ENCODE measurements around the gene NHS.

NHS gene

GRCh38 chrX:17585006-17585405 lies 210.0 kb downstream of the NHS start:
- Mint-ChIP-seq H3K27me3 (peaks cover 9 to 13% of the 10 kb centered on the region in 2 donors), H3K9me3 (no peaks in the 10 kb centered on the region)

GRCh38 chrX:17587366-17587765 lies 212.4 kb downstream of the NHS start:
- ATAC-seq (replicated peaks), result no peak

More at GRCh38 chrX:17585006-17585405, 210.0 kb downstream of the NHS start:
- no peak overlapping the region for H3K4me3 Mint-ChIP-seq
- no peaks in the 10 kb centered on the region for H3K4me1 Mint-ChIP-seq (ENCODE audit: low read depth in 2 of 2)
- DNase-seq (no peak), ATAC-seq (replicated peaks) (no peak)
- H3K27ac Mint-ChIP-seq, result no peak overlapping the region
- H3K36me3 Mint-ChIP-seq (ENCODE audit: insufficient read depth), result no peaks in the 10 kb centered on the region

GRCh38 chrX:17588303-17588702 lies 213.3 kb downstream of the NHS start:
- DNase-seq (no peak), ATAC-seq (replicated peaks) (no peak)
- H3K27me3 Mint-ChIP-seq, result no peaks in the 10 kb centered on the region
- no peak overlapping the region for H3K4me3 Mint-ChIP-seq
- H3K36me3 Mint-ChIP-seq (ENCODE audit: insufficient read depth), result no peaks in the 10 kb centered on the region
- no peaks in the 10 kb centered on the region for H3K9me3 Mint-ChIP-seq
- no peak overlapping the region for H3K27ac Mint-ChIP-seq
- peaks cover 0 to 3% of the 10 kb centered on the region in 2 donors for H3K4me1 Mint-ChIP-seq (ENCODE audit: low read depth in 2 of 2)

More at GRCh38 chrX:17587366-17587765, 212.4 kb downstream of the NHS start:
- H3K36me3 Mint-ChIP-seq (ENCODE audit: insufficient read depth), result no peaks in the 10 kb centered on the region
- H3K9me3 Mint-ChIP-seq, result no peaks in the 10 kb centered on the region
- no peak for DNase-seq
- no peaks in the 10 kb centered on the region for H3K27me3 Mint-ChIP-seq
- peaks cover 0 to 3% of the 10 kb centered on the region in 2 donors for H3K4me1 Mint-ChIP-seq (ENCODE audit: low read depth in 2 of 2)
- H3K4me3 Mint-ChIP-seq, result no peak overlapping the region
- H3K27ac Mint-ChIP-seq, result no peak overlapping the region

- Mint-ChIP-seq H3K4me1 (ENCODE audit: low read depth in 2 of 2) (peaks cover 0 to 3% of the 10 kb centered on the region in 2 donors), H3K4me3 (no peak overlapping the region), H3K36me3 (ENCODE audit: insufficient read depth) (no peaks in the 10 kb centered on the region), H3K9me3 (no peaks in the 10 kb centered on the region), H3K27me3 (no peaks in the 10 kb centered on the region), H3K27ac (no peak overlapping the region)
- ATAC-seq (replicated peaks) (peak; percentile 32), DNase-seq (no peak)
Observed at GRCh38 chrX:17590892-17591740, 216.1 kb downstream of the NHS start.

- peaks cover 0 to 3% of the 10 kb centered on the region in 2 donors for H3K4me1 Mint-ChIP-seq (ENCODE audit: low read depth in 2 of 2)
- H3K9me3 Mint-ChIP-seq, result no peaks in the 10 kb centered on the region
- H3K27me3 Mint-ChIP-seq, result no peaks in the 10 kb centered on the region
- H3K4me3 Mint-ChIP-seq, result no peak overlapping the region
- ATAC-seq (replicated peaks), result no peak
- H3K27ac Mint-ChIP-seq, result no peak overlapping the region
- no peak for DNase-seq
- H3K36me3 Mint-ChIP-seq (ENCODE audit: insufficient read depth), result no peaks in the 10 kb centered on the region
Observed at GRCh38 chrX:17591741-17592110, 216.7 kb downstream of the NHS start.

GRCh38 chrX:17592117-17592516 lies 217.1 kb downstream of the NHS start:
- Mint-ChIP-seq H3K27ac (no peak overlapping the region), H3K9me3 (no peaks in the 10 kb centered on the region), H3K27me3 (no peaks in the 10 kb centered on the region), H3K4me1 (ENCODE audit: low read depth in 2 of 2) (peaks cover 0 to 3% of the 10 kb centered on the region in 2 donors), H3K4me3 (no peak overlapping the region), H3K36me3 (ENCODE audit: insufficient read depth) (no peaks in the 10 kb centered on the region)
- ATAC-seq (replicated peaks), result no peak
- DNase-seq, result no peak

- H3K4me3 Mint-ChIP-seq, result no peak overlapping the region
- H3K9me3 Mint-ChIP-seq, result no peaks in the 10 kb centered on the region
- H3K4me1 Mint-ChIP-seq (ENCODE audit: low read depth in 2 of 2), result peaks cover 0 to 3% of the 10 kb centered on the region in 2 donors
- H3K36me3 Mint-ChIP-seq (ENCODE audit: insufficient read depth), result no peaks in the 10 kb centered on the region
- no peak for DNase-seq
- no peaks in the 10 kb centered on the region for H3K27me3 Mint-ChIP-seq
- no peak overlapping the region for H3K27ac Mint-ChIP-seq
- ATAC-seq (replicated peaks), result no peak
Observed at GRCh38 chrX:17594693-17595092, 219.7 kb downstream of the NHS start.

- Mint-ChIP-seq H3K27ac (no peak overlapping the region), H3K4me3 (no peak overlapping the region), H3K36me3 (ENCODE audit: insufficient read depth) (no peaks in the 10 kb centered on the region), H3K4me1 (ENCODE audit: low read depth in 2 of 2) (peaks cover 0 to 3% of the 10 kb centered on the region in 2 donors), H3K27me3 (peaks cover 0 to 7% of the 10 kb centered on the region in 2 donors), H3K9me3 (no peaks in the 10 kb centered on the region)
- DNase-seq (no peak), ATAC-seq (replicated peaks) (no peak)
Observed at GRCh38 chrX:17595456-17596035, 220.5 kb downstream of the NHS start.

- Mint-ChIP-seq H3K4me3 (no peak overlapping the region), H3K27ac (no peak overlapping the region), H3K4me1 (ENCODE audit: low read depth in 2 of 2) (peaks cover 0 to 2% of the 10 kb centered on the region in 2 donors), H3K9me3 (no peaks in the 10 kb centered on the region), H3K36me3 (ENCODE audit: insufficient read depth) (no peaks in the 10 kb centered on the region), H3K27me3 (peaks cover 0 to 10% of the 10 kb centered on the region in 2 donors)
- DNase-seq (no peak), ATAC-seq (replicated peaks) (no peak)
Observed at GRCh38 chrX:17596061-17596460, 221.1 kb downstream of the NHS start.

- no peaks in the 10 kb centered on the region for H3K9me3 Mint-ChIP-seq
- no peak overlapping the region for H3K4me3 Mint-ChIP-seq
- DNase-seq, result no peak
- H3K27me3 Mint-ChIP-seq, result peaks cover 5 to 10% of the 10 kb centered on the region in 2 donors
- no peak for ATAC-seq (replicated peaks)
- no peak overlapping the region for H3K27ac Mint-ChIP-seq
- no peaks in the 10 kb centered on the region for H3K36me3 Mint-ChIP-seq (ENCODE audit: insufficient read depth)
- H3K4me1 Mint-ChIP-seq (ENCODE audit: low read depth in 2 of 2), result no peaks in the 10 kb centered on the region
Observed at GRCh38 chrX:17596546-17597205, 221.7 kb downstream of the NHS start.

- DNase-seq, result no peak
- no peaks in the 10 kb centered on the region for H3K36me3 Mint-ChIP-seq (ENCODE audit: insufficient read depth)
- H3K9me3 Mint-ChIP-seq, result no peaks in the 10 kb centered on the region
- peaks cover 8 to 10% of the 10 kb centered on the region in 2 donors for H3K27me3 Mint-ChIP-seq
- no peak overlapping the region for H3K4me3 Mint-ChIP-seq
- ATAC-seq (replicated peaks), result no peak
- no peaks in the 10 kb centered on the region for H3K4me1 Mint-ChIP-seq (ENCODE audit: low read depth in 2 of 2)
- no peak overlapping the region for H3K27ac Mint-ChIP-seq
Observed at GRCh38 chrX:17597327-17597726, 222.3 kb downstream of the NHS start.

- H3K27ac Mint-ChIP-seq, result no peak overlapping the region
- ATAC-seq (replicated peaks) (no peak), DNase-seq (no peak)
- peaks cover 8 to 10% of the 10 kb centered on the region in 2 donors for H3K27me3 Mint-ChIP-seq
- no peaks in the 10 kb centered on the region for H3K4me1 Mint-ChIP-seq (ENCODE audit: low read depth in 2 of 2)
- H3K4me3 Mint-ChIP-seq, result no peak overlapping the region
- no peaks in the 10 kb centered on the region for H3K36me3 Mint-ChIP-seq (ENCODE audit: insufficient read depth)
- H3K9me3 Mint-ChIP-seq, result no peaks in the 10 kb centered on the region
Observed at GRCh38 chrX:17597836-17598439, 222.9 kb downstream of the NHS start.

GRCh38 chrX:17601441-17602200 lies 226.6 kb downstream of the NHS start:
- peaks cover 8 to 10% of the 10 kb centered on the region in 2 donors for H3K27me3 Mint-ChIP-seq
- no peak overlapping the region for H3K4me3 Mint-ChIP-seq
- ATAC-seq (replicated peaks) (no peak), DNase-seq (no peak)
- H3K36me3 Mint-ChIP-seq (ENCODE audit: insufficient read depth), result no peaks in the 10 kb centered on the region
- no peaks in the 10 kb centered on the region for H3K9me3 Mint-ChIP-seq
- H3K4me1 Mint-ChIP-seq (ENCODE audit: low read depth in 2 of 2), result no peaks in the 10 kb centered on the region
- no peak overlapping the region for H3K27ac Mint-ChIP-seq

All from effector memory CD8-positive, alpha-beta T cell (primary cell).